Activated gamma-delta T cell treated with Interleukin-2 at 50 U/mL for 16 hours (primary cell): ENCODE data around the gene GNG12.

Experiments used
- DNase-seq: peaks from one replicate; pipeline ENCODE4 v3.0.0-alpha.2; 2020

GNG12 gene

GRCh38 chr1:67695963-67696362 is 137.3 kb downstream of the GNG12 start:
- no peak for DNase-seq

- no peak for DNase-seq
Observed at GRCh38 chr1:67691712-67692111, 141.6 kb downstream of the GNG12 start.

GRCh38 chr1:67690411-67690810 is 142.9 kb downstream of the GNG12 start:
- DNase-seq = no peak

DNA sequence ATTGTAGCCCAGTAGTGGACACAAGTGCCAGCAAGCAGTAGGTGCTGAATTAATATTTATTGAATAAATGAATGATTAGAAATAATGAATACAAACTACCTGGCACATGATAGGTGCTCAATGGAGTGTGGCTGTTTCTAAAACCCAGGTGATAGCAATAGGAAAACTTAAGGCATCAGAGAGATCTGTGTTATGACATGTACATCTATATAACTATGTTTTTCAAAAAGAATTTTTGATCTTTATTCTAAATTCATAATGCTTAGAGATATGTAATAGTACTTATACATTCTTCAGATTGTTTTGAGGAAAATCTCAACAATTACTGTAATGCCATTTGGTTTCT is 143.3 kb downstream of the GNG12 start:
- no peak for DNase-seq

GRCh38 chr1:67689267-67690017 is 143.8 kb downstream of the GNG12 start:
- no peak for DNase-seq

GRCh38 chr1:67688526-67689219 is 144.6 kb downstream of the GNG12 start:
- no peak for DNase-seq

DNA sequence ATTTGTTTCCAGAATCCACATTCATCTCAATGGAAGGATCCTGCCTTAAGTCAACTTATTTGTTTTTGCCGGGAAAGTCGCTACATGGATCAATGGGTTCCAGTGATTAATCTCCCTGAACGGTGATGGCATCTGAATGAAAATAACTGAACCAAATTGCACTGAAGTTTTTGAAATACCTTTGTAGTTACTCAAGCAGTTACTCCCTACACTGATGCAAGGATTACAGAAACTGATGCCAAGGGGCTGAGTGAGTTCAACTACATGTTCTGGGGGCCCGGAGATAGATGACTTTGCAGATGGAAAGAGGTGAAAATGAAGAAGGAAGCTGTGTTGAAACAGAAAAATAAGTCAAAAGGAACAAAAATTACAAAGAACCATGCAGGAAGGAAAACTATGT is 145.6 kb downstream of the GNG12 start:
- DNase-seq = no peak

- no peak for DNase-seq
Observed at GRCh38 chr1:67687198-67687545, 146.1 kb downstream of the GNG12 start.

DNA sequence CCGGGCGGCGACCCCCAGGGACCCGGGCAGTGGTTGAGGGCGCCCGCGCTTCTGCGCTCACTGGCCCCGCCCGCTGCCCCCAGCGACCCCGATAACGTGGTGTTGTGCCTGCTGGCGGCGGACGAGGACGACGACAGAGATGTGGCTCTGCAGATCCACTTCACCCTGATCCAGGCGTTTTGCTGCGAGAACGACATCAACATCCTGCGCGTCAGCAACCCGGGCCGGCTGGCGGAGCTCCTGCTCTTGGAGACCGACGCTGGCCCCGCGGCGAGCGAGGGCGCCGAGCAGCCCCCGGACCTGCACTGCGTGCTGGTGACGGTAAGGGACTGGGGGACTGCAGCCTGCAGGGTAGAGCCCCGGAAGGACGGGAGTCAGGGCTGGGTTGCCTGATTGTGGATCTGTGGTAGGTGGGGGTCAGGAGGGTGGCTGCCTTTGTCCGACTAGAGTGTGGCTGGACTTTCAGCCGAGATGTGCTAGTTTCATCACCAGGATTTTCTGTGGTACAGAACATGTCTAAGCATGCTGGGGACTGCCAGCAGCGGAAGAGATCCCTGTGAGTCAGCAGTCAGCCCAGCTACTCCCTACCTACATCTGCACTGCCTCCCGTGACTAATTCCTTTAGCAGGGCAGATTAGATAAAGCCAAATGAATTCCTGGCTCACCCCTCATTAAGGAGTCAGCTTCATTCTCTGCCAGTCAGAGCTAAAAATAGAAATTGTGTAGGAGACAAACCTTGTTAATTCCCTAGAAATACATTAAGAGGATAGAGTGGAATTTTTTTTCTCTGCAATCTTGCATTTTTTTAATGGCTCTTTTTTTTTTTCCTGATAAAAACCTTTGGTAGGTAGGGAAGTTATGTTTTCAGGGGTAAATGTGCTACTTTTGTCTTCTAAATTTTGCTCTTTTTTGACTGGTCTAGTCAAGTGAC is 146.7 kb downstream of the GNG12 start:
- peak; percentile 44 for DNase-seq

DNA sequence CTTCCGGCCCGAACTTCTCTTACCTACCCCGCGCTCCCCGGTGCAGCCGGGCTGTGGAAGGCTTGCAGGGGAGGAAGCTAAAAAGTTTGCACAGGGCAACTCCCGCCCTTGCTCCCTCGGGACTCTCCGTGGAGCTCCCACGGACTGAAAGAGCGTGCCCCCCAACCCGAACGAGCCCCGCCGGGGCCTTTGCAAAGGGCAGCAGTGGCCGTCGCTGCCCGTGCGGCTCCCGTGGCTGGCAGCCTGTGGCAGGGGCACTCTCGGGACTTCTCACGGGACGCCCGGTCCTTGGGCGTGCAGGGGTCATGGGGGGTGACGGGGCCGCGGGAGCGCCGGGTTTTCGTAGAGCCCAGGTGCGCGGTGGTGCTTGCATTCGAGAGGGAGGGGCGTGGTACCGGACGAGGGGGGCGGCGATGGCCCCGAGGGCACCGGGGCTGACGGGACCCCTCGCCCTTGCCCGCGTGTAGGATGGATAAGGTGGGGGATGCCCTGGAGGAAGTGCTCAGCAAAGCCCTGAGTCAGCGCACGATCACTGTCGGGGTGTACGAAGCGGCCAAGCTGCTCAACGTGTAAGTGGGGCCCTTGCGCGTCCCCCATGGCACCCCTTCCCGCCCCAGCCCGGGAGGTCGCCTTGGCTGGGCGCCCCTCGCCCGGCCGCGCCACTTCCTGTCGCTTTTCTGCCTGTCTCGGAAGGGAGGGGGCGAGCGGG is 147.6 kb downstream of the GNG12 start:
- peak; percentile 61 for DNase-seq

DNA sequence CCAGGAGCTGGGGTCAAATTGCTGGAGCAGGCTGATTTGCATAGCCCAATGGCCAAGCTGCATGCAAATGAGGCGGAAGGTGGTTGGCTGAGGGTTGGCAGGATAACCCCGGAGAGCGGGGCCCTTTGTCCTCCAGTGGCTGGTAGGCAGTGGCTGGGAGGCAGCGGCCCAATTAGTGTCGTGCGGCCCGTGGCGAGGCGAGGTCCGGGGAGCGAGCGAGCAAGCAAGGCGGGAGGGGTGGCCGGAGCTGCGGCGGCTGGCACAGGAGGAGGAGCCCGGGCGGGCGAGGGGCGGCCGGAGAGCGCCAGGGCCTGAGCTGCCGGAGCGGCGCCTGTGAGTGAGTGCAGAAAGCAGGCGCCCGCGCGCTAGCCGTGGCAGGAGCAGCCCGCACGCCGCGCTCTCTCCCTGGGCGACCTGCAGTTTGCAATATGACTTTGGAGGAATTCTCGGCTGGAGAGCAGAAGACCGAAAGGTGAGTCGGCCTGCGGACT is 148.2 kb downstream of the GNG12 start, which contains the start of gene GADD45A:
Gene GADD45A (plus strand): TSS at position 135 of the 491 bp plus-strand sequence. CDS start 294 bp downstream, at position 429.
- DNase-seq = peak; percentile 93

DNA sequence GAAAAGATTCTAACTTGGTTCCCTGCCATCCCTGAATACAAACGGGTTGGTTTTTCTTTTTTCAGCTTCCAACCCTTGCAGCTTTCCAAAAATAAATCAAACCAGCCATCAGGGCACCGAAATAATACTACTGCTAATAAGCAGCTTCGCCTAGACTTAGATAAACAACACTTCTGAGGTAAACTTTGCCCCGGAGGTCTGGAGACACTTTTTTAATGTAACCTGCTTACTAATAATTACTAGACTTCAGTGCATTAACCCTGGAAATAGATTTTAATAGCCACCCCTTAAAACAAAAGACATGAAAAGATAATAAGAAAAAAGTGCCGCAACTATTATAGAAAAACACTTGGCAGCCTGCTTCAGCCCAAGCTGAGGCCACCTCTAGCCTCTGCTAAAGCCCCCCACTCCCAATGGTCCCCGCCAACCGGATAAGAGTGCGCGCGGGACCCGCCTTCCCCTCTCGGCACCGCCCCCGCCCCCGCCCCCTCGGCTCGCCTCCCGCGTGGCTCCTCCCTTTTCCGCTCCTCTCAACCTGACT is 148.7 kb downstream of the GNG12 start:
- DNase-seq = no peak

GRCh38 chr1:67683766-67684525 is 149.3 kb downstream of the GNG12 start:
- no peak for DNase-seq

GRCh38 chr1:67683316-67683715 is 150.0 kb downstream of the GNG12 start:
- no peak for DNase-seq

DNA sequence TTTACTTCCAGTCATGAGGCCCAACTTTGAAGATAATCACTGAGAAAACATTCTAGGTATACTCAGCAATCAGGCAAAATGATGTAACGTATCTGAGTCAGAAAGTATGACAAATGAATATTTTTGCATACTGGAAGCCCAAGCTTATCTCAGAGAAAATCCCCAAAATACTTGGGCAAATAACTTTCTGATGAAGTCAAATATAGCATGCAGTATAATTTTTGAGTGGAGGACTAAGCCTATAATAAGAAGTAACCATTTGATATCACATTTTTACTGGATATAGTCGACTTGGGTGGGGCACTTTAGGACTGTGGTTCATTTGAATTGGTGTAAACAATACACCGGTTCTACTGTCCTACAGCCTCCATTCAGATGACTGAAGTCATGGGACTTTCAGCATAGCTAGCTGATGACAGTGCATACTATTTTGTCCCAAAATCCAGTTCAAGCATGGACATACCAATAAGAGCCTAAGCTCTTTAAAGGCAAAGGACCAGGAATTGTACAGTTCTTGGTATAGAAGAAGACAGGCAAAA is 150.5 kb downstream of the GNG12 start:
- no peak for DNase-seq

GRCh38 chr1:67680486-67680885 is 152.8 kb downstream of the GNG12 start:
- no peak for DNase-seq

- DNase-seq = no peak
Observed at GRCh38 chr1:67679691-67680090, 153.6 kb downstream of the GNG12 start.

- no peak for DNase-seq
Observed at GRCh38 chr1:67677930-67678329, 155.3 kb downstream of the GNG12 start.

GRCh38 chr1:67677408-67677807 is 155.9 kb downstream of the GNG12 start:
- DNase-seq = no peak

DNA sequence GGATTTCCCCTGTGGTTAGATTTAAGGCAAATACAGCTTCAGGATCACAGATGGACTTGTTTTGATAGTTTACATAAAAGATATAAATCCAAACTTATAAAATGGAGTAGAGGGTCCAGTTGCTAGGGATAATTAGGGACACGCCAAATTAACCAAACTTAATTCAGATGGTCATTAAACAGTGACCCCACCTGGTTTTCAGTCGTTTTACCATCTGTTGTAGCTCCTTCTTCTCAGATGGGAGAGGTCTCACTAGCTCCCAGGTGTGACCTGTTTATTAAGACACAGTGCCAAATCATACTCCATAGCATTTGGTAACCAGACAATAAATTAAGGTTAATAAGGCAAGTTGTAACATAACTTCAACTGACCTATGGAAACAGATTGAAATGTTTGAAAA is 156.3 kb downstream of the GNG12 start:
- no peak for DNase-seq

DNA sequence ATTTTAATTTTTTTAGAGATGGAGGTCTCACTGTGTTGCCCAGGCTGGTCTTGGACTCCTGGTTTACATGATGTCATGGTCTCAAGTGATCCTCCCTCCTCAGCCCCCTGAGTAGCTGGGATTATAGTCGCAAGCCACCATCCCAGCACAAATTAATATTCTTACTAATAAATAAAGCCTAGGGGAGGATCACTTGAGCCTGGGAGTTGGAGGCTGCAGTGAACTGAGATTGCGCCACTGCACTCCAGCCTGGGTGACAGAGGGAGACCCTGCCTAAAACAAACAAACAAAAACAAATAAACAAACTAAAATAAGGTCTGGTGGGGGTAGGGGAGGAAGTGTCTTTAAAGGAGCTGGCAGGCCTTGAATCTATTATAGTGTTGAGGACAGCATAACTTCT is 157.0 kb downstream of the GNG12 start:
- no peak for DNase-seq
